Keratinocyte (primary cell): Measurements from ENCODE around the gene KCNMA1. TPM values are rescaled to one million over a fixed set of nuclear protein-coding genes. Genes with fewer than 3 reads are reported as not detected.
A peak's percentile ranks its signal among the peaks of the same experiment; 100 is the strongest.

ENCODE experiments used
- DNase-seq: peaks from one replicate; pipeline ENCODE4 v3.0.0-alpha.2; 2011; ENCODE audit warnings: low read depth, missing footprints, low spot score
- FAIRE-seq: peaks from 2 replicates; lab custom pipeline; 2011; peaks lifted over from hg19 to GRCh38; lab: Jason Lieb, UNC
- H2AFZ ChIP-seq: 2 replicates; pipeline ENCODE4 v1.6.0; 2012; ENCODE audit warnings: low read length, control low read depth, inconsistent platforms; ENCODE audit not compliant: control insufficient read depth
- H3K27ac ChIP-seq: 2 replicates; pipeline ENCODE4 v1.5.1; 2011; ENCODE audit warnings: low read length; ENCODE audit not compliant: control insufficient read depth, insufficient read depth
- H3K27me3 ChIP-seq: 3 replicates; pipeline ENCODE4 v1.6.0; 2011; ENCODE audit warnings: low read length; ENCODE audit not compliant: control insufficient read depth, insufficient read depth; ENCODE audit errors: extremely low read depth
- H3K36me3 ChIP-seq, 2 experiments: 2 replicates in 1 of 2; 3 replicates in 1 of 2; pipeline ENCODE4 v1.5.1; 2011; ENCODE audit warnings: low read length in 2 of 2, mild to moderate bottlenecking in 1 of 2; ENCODE audit not compliant: control insufficient read depth in 2 of 2, insufficient read depth in 2 of 2; ENCODE audit errors: extremely low read depth in 1 of 2
- H3K4me1 ChIP-seq: 3 replicates; pipeline ENCODE4 v1.5.1; 2011; ENCODE audit warnings: low read length; ENCODE audit not compliant: control insufficient read depth, insufficient read depth; ENCODE audit errors: extremely low read depth
- H3K4me2 ChIP-seq: 3 replicates; pipeline ENCODE4 v1.6.0; 2011; ENCODE audit warnings: low read depth, low read length; ENCODE audit not compliant: control insufficient read depth, insufficient read depth; ENCODE audit errors: extremely low read depth
- H3K4me3 ChIP-seq, 3 experiments: fragments of 200-600 bp in 1 of 3; sonication (generic) in 1 of 3; 2 replicates in 2 of 3; 3 replicates in 1 of 3; pipeline ENCODE4 v1.5.1; 2011 to 2016; ENCODE audit warnings: low read length in 3 of 3, mild to moderate bottlenecking in 3 of 3, control low read depth in 2 of 3, inconsistent platforms in 1 of 3, low read depth in 1 of 3, mixed read lengths in 1 of 3, mixed run types in 1 of 3, moderate library complexity in 1 of 3; ENCODE audit not compliant: control insufficient read depth in 2 of 3, insufficient read depth in 2 of 3; ENCODE audit errors: extremely low read depth in 1 of 3
- H3K79me2 ChIP-seq: 2 replicates; pipeline ENCODE4 v1.6.0; 2012; ENCODE audit warnings: low read length; ENCODE audit not compliant: control insufficient read depth, insufficient read depth
- H3K9ac ChIP-seq: 3 replicates; pipeline ENCODE4 v1.6.0; 2011; ENCODE audit warnings: low read length; ENCODE audit not compliant: control insufficient read depth, insufficient read depth; ENCODE audit errors: extremely low read depth
- H3K9me1 ChIP-seq: 3 replicates; pipeline ENCODE4 v1.6.0; 2011; ENCODE audit warnings: low read length; ENCODE audit not compliant: control insufficient read depth, insufficient read depth; ENCODE audit errors: extremely low read depth
- H3K9me3 ChIP-seq: 2 replicates; pipeline ENCODE4 v1.5.1; 2012; ENCODE audit warnings: low read depth, low read length; ENCODE audit not compliant: control insufficient read depth
- H4K20me1 ChIP-seq: 3 replicates; pipeline ENCODE4 v1.6.0; 2011; ENCODE audit warnings: low read length; ENCODE audit not compliant: control insufficient read depth, insufficient read depth; ENCODE audit errors: extremely low read depth
- CTCF ChIP-seq, 3 experiments: IDR thresholded peaks in 1 of 3; conservative IDR thresholded peaks in 1 of 3; optimal IDR thresholded peaks in 1 of 3; 2 replicates in 2 of 3; 3 replicates in 1 of 3; pipeline versions ENCODE3 to v1.5.1; 2011; ENCODE audit warnings: low read length in 3 of 3, mild to moderate bottlenecking in 3 of 3, moderate library complexity in 2 of 3, control low read depth in 1 of 3, inconsistent platforms in 1 of 3; ENCODE audit not compliant: insufficient read depth in 2 of 3; ENCODE audit errors: extremely low read depth in 1 of 3
- EZH2 ChIP-seq: IDR thresholded peaks from one replicate; pipeline ENCODE4 v1.6.1; 2012; ENCODE audit warnings: inconsistent platforms, mild to moderate bottlenecking, low read length, moderate library complexity
- dilution Hi-C: fragments of 300-500 bp; cut with MboI; formaldehyde crosslinking; loops from one replicate; pipeline ENCODE4 v1.7.0; 2020; ENCODE audit warnings: low sequenced_read_pairs; ENCODE audit not compliant: extremely low pct_ligation_motif_present
- polyA plus RNA-seq, 5 experiments: library from polyadenylated mRNA; depleted of rRNA in 3 of 5; stranded (reverse) in 3 of 5; stranded (forward) in 1 of 5; unstranded in 1 of 5; fragments of >200 nt; gene quantifications; 1 replicate in 1 of 5; 2 replicates in 3 of 5; 3 replicates in 1 of 5; pipeline versions ENCODE4 v1.2.1 to v1.2.3, GENCODE V29; 2011 to 2012; ENCODE audit warnings: missing spikeins in 2 of 5, low read depth in 1 of 5, low replicate concordance in 1 of 5

KCNMA1 gene
- polyA plus RNA-seq, 1 donor (not counting 4 experiments of a cell fraction or from before 2014, with no cell fraction given) = 6.3 TPM

GRCh38 chr10:77529050-77529576 lies 108.5 kb downstream of the KCNMA1 start:
- H2AFZ ChIP-seq = no peak overlapping the region
- no peak for TF ChIP-seq CTCF (optimal IDR thresholded peaks at IDR 0.05 in 1 of 3, IDR thresholded peaks at IDR 0.05 in 1 of 3, conservative IDR thresholded peaks at IDR 0.05 in 1 of 3; ENCODE audit: extremely low read depth in 1 of 3, insufficient read depth in 2 of 3, low read length in 3 of 3)
- TF ChIP-seq EZH2 = no peak
- no peaks in the 10 kb centered on the region for H3K9me3 ChIP-seq
- DNase-seq (no peak), FAIRE-seq (no peak)
- no peak overlapping the region for H3K4me2 ChIP-seq
- H3K36me3 ChIP-seq = no peaks in the 10 kb centered on the region
- no peaks in the 10 kb centered on the region for H3K79me2 ChIP-seq
- no peaks in the 10 kb centered on the region for H4K20me1 ChIP-seq
- no peak overlapping the region for H3K4me3 ChIP-seq
- dilution Hi-C loops = no loop called here
- H3K27me3 ChIP-seq = no peaks in the 10 kb centered on the region
- H3K4me1 ChIP-seq = peaks cover 30% of the 10 kb centered on the region
- H3K27ac ChIP-seq = no peak overlapping the region
- no peaks in the 10 kb centered on the region for H3K9me1 ChIP-seq
- H3K9ac ChIP-seq = no peak overlapping the region

GRCh38 chr10:77527839-77528238 lies 109.8 kb downstream of the KCNMA1 start:
- Histone ChIP-seq H3K27ac (no peak overlapping the region), H3K27me3 (no peaks in the 10 kb centered on the region), H3K9ac (no peak overlapping the region), H3K9me3 (no peaks in the 10 kb centered on the region), H3K36me3 (no peaks in the 10 kb centered on the region), H4K20me1 (no peaks in the 10 kb centered on the region), H3K4me3 (no peak overlapping the region), H3K4me2 (no peak overlapping the region), H3K9me1 (no peaks in the 10 kb centered on the region), H3K4me1 (peaks cover 24% of the 10 kb centered on the region), H3K79me2 (no peaks in the 10 kb centered on the region), H2AFZ (no peak overlapping the region)
- TF ChIP-seq CTCF (optimal IDR thresholded peaks at IDR 0.05 in 1 of 3, IDR thresholded peaks at IDR 0.05 in 1 of 3, conservative IDR thresholded peaks at IDR 0.05 in 1 of 3; ENCODE audit: extremely low read depth in 1 of 3, insufficient read depth in 2 of 3, low read length in 3 of 3) = no peak
- no peak for TF ChIP-seq EZH2
- no peak for DNase-seq
- peak; percentile 44 for FAIRE-seq
- dilution Hi-C loops = no loop called here
